Ovary (tissue), 10 donors: ENCODE measurements around the gene ABCF1. TPM values are rescaled to one million over a fixed set of nuclear protein-coding genes. Genes with fewer than 3 reads are reported as not detected.
A peak's percentile ranks its signal among the peaks of the same experiment; 100 is the strongest.
"Not testable (repeated sequence)": the region's sequence is repeated elsewhere in the genome, so short reads cannot be mapped to it uniquely, and the experiment has no call there.

Experiments
- DNase-seq, 5 donors: peaks; one replicate each; pipeline ENCODE4 v3.0.0-alpha.2; 2019 to 2020
- H3K27ac ChIP-seq, 2 donors: fragments of 200-600 bp; one replicate each; pipeline versions ENCODE4 v1.5.1 to v1.8.0; 2019 to 2022
- H3K27me3 ChIP-seq: fragments of 200-600 bp; one replicate; pipeline ENCODE4 v1.8.0; 2022
- H3K36me3 ChIP-seq: fragments of 200-600 bp; sonication (generic); one replicate; pipeline ENCODE4 v1.5.1; 2019
- H3K4me1 ChIP-seq: one replicate; pipeline ENCODE4 v1.8.1; 2013; ENCODE audit warnings: mild to moderate bottlenecking, moderate library complexity; ENCODE audit not compliant: insufficient read depth
- H3K4me3 ChIP-seq: fragments of 200-600 bp; sonication (generic); one replicate; pipeline ENCODE4 v1.5.1; 2017
- H3K9me3 ChIP-seq, 2 donors: fragments of 200-600 bp in 1 of 2; sonication (generic) in 1 of 2; one replicate each; pipeline versions ENCODE4 v1.5.1 to v1.8.1; 2013 to 2019; ENCODE audit warnings: mild to moderate bottlenecking in 1 of 2, moderate library complexity in 1 of 2
- EP300 ChIP-seq: sonication (generic); formaldehyde crosslinking; IDR thresholded peaks from one replicate; pipeline ENCODE4 v1.6.1; 2017; ENCODE audit warnings: antibody characterized with exemption
- POLR2A ChIP-seq: fragments of 450-650 bp; IDR thresholded peaks from one replicate; pipeline ENCODE4 v1.6.1; 2017; ENCODE audit warnings: antibody characterized with exemption, mild to moderate bottlenecking, moderate library complexity
- WGBS, 3 donors: extraction: QIAGEN DNeasy Blood & Tissue Kit in 1 of 3; methylation state at CpG; one replicate each; pipeline versions ENCODE4 v1.1.5 to v1.1.7; 2013 to 2017; 5-methylcytosine and 5-hydroxymethylcytosine counted together
- intact Hi-C, 4 donors: fragments of 100-400 bp; cut with DNase I; formaldehyde crosslinking; loops; one replicate each; pipeline versions ENCODE4 v1.11.0 to v1.15.1; 2022 to 2023
- long read RNA-seq, 3 donors: library from polyadenylated mRNA in 2 of 3; unstranded in 2 of 3; transcript quantifications; one replicate each; pipeline ENCODE4 v2.0.0 and lab custom pipeline, GENCODE V29; 2021 to 2026
- polyA plus RNA-seq, 2 donors: library from polyadenylated mRNA; stranded (reverse); fragments of 200-250 nt in 1 of 2; fragments of 350-450 nt in 1 of 2; fragmentation: Illumina TruSeq in 1 of 2; extraction: RNeasy Lipid Tissue Mini Kit (QIAGEN cat#74804) in 1 of 2; gene quantifications; one replicate each; pipeline ENCODE4 v1.2.3, GENCODE V29; 2013 to 2014
- total RNA-seq, 7 donors: library from RNA; depleted of rRNA in 2 of 7; stranded (reverse); fragments of >200 nt in 2 of 7; fragmentation: NEBNext Ultra II Directional in 3 of 7; extraction: Animal tissue kit (Norgen Biotek cat#: 25700) in 3 of 7; gene quantifications; one replicate each; pipeline versions ENCODE4 v1.1.0 to v1.2.4, GENCODE V29; 2016 to 2023
- TF ChIP-seq, protein P1 (sequence below), 3 donors: fragments of 450-650 bp in 2 of 3; fragments of 200-600 bp in 1 of 3; IDR thresholded peaks; one replicate each; pipeline versions ENCODE4 v1.5.1 to v1.8.0; 2016 to 2022; ENCODE audit warnings: antibody characterized with exemption in 3 of 3, mild to moderate bottlenecking in 1 of 3
- donor health status: DM: no; HTN: no; CAD: no; lungs with moderate emphysema.
- donor health status: DM: no; HTN: no; CAD: no.
- donor health status: Bipolar disorder and iron deficiency.
- donor health status: DM: yes; HTN: yes; CAD: no.
- donor health status: DM: no; HTN: no; CAD: no.
- donor health status: DM: yes; HTN: yes; CAD: no.

Gene ABCF1
- total RNA-seq (10 to 100 TPM; 16.3 to 50.5 (median 36.0) TPM), polyA plus RNA-seq (10 to 100 TPM; 18.8 to 60.6 TPM)
- long read RNA-seq, donor 1, transcript ABCF1-201 (25 exons, 3,481 nt): major isoform, 7 of 56 reads
- long read RNA-seq, donor 1, partial matches to known transcripts: 41 of 56 reads
- long read RNA-seq, donor 1, other reads (novel, unspliced or antisense): 8 of 56 reads
- long read RNA-seq, donor 2: 0 reads
- long read RNA-seq, donor 3, transcript ABCF1-201 (25 exons, 3,481 nt): major isoform, 17 of 67 reads
- long read RNA-seq, donor 3, partial matches to known transcripts: 8 of 67 reads
- long read RNA-seq, donor 3, other reads (novel, unspliced or antisense): 42 of 67 reads

- intact Hi-C loops: no loop called here
- TF ChIP-seq, protein P1, sequence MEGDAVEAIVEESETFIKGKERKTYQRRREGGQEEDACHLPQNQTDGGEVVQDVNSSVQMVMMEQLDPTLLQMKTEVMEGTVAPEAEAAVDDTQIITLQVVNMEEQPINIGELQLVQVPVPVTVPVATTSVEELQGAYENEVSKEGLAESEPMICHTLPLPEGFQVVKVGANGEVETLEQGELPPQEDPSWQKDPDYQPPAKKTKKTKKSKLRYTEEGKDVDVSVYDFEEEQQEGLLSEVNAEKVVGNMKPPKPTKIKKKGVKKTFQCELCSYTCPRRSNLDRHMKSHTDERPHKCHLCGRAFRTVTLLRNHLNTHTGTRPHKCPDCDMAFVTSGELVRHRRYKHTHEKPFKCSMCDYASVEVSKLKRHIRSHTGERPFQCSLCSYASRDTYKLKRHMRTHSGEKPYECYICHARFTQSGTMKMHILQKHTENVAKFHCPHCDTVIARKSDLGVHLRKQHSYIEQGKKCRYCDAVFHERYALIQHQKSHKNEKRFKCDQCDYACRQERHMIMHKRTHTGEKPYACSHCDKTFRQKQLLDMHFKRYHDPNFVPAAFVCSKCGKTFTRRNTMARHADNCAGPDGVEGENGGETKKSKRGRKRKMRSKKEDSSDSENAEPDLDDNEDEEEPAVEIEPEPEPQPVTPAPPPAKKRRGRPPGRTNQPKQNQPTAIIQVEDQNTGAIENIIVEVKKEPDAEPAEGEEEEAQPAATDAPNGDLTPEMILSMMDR (IDR thresholded peaks at IDR 0.05): no peak
- TF ChIP-seq EP300 (peak; percentile 61), POLR2A (peak; percentile 90)
- 0% methylated on average over 58 to 59 of the region's 59 CpGs for WGBS, 3 donors
- H3K36me3 ChIP-seq: no peaks in the 10 kb centered on the region
- H3K9me3 ChIP-seq: no peaks in the 10 kb centered on the region
- peaks cover 8% of the 10 kb centered on the region for H3K4me1 ChIP-seq
- peak; percentile 98 to 100 (median 99) for DNase-seq
- H3K27ac ChIP-seq: peak within 1 kb of the TSS; percentile 47 to 56
- H3K27me3 ChIP-seq: no peaks in the 10 kb centered on the region
- H3K4me3 ChIP-seq: peak within 1 kb of the TSS; percentile 75
These were observed at the start of gene ABCF1 for GRCh38 chr6:30571075-30571761. TSS of gene ABCF1 (plus strand) at chr6:30571442. CDS start at chr6:30571488, 46 bp downstream.

DNA sequence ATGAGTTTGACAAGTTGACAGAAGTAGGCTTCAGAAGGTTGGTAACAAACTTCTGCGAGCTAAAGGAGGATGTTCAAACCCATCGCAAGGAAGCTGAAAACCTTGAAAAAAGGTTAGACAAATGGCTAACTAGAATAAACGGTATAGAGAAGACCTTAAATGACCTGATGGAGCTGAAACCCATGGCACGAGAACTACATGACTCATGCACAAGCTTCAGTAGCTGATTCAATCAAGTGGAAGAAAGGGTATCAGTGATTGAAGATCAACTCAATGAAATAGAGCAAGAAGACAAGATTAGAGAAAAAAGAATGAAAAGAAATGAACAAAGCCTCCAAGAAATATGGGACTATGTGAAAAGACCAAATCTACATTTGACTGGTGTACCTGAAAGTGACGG, 49.3 kb upstream of the ABCF1 start:
- H3K27ac ChIP-seq, H3K36me3 ChIP-seq, DNase-seq, H3K27me3 ChIP-seq, H3K4me1 ChIP-seq, H3K4me3 ChIP-seq, intact Hi-C loops, H3K9me3 ChIP-seq: not testable (repeated sequence)
- 79 to 88% (median 85%) methylated on average over 5 of the region's 5 CpGs for WGBS, 3 donors

DNA sequence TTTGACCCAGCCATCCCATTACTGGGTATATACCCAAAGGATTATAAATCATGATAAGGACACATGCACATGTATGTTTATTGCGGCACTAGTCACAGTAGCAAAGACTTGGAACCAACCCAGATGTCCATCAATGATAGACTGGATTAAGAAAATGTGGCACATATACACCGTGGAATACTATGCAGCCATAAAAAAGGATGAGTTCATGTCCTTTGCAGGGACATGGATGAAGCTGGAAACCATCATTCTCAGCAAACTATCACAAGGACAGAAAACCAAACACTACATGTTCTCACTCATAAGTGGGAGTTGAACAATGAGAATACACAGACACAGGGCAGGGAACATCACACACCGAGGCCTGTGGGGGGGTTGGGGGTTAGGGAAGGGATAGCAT, 44.8 kb upstream of the ABCF1 start:
- H3K4me3 ChIP-seq, DNase-seq, H3K36me3 ChIP-seq, H3K9me3 ChIP-seq, H3K27me3 ChIP-seq, H3K4me1 ChIP-seq, intact Hi-C loops, H3K27ac ChIP-seq: not testable (repeated sequence)
- WGBS, 3 donors: 92 to 95% (median 93%) methylated on average over 3 of the region's 3 CpGs

DNA sequence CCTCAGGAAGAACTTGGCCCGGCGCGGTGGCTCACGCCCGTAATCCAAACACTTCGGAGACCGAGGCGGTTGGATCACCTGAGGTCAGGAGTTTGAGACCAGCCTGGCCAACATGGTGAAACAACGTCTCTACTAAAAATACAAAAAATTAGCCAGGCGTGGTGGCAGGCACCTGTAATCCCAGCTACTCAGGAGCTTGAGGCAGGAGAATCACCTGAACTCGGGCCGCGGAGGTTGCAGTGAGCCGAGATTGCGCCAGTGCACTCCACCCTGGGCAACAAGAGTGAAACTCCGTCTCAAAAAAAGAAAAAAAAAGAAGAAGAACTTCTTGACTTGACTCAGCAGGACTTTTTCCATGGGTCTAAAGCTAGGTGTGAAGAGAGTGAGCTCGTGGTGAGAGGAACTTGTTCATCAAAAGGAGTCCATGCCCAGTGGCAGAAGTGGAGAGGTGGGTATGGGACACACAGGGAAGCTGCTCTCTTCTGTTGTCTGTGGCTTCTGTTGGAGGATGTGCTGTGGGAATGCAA, 41.8 kb upstream of the ABCF1 start:
- H3K4me1 ChIP-seq, DNase-seq, H3K27me3 ChIP-seq, H3K36me3 ChIP-seq, intact Hi-C loops, H3K9me3 ChIP-seq, H3K4me3 ChIP-seq, H3K27ac ChIP-seq: not testable (repeated sequence)
- 84 to 91% (median 89%) methylated on average over 17 of the region's 17 CpGs for WGBS, 3 donors

GRCh38 chr6:30530014-30530413, 41.2 kb upstream of the ABCF1 start:
- H3K27me3 ChIP-seq: no peaks in the 10 kb centered on the region
- no peak overlapping the region for H3K4me3 ChIP-seq
- TF ChIP-seq EP300 (no peak), POLR2A (no peak)
- TF ChIP-seq, protein P1 (IDR thresholded peaks at IDR 0.05): no peak
- WGBS, 3 donors: 51 to 62% (median 62%) methylated on average over 2 of the region's 2 CpGs
- intact Hi-C loops: loop anchor here in 3 of 4 donors (5.0 to 10.0 kb wide), 2 partner anchors 45 to 48 kb away; partner anchors contain the start of gene HLA-E (in 1 of the 3)
- DNase-seq: no peak
- no peaks in the 10 kb centered on the region for H3K9me3 ChIP-seq
- no peak overlapping the region for H3K27ac ChIP-seq
- no peaks in the 10 kb centered on the region for H3K4me1 ChIP-seq
- H3K36me3 ChIP-seq: no peaks in the 10 kb centered on the region
